ENCODE data around the gene CUBN.
A peak's percentile ranks its signal among the peaks of the same experiment; 100 is the strongest.

CUBN gene

GRCh38 chr10:16811292-16811691, 318.3 kb downstream of the CUBN start:
- no peak for DNase-seq

DNA sequence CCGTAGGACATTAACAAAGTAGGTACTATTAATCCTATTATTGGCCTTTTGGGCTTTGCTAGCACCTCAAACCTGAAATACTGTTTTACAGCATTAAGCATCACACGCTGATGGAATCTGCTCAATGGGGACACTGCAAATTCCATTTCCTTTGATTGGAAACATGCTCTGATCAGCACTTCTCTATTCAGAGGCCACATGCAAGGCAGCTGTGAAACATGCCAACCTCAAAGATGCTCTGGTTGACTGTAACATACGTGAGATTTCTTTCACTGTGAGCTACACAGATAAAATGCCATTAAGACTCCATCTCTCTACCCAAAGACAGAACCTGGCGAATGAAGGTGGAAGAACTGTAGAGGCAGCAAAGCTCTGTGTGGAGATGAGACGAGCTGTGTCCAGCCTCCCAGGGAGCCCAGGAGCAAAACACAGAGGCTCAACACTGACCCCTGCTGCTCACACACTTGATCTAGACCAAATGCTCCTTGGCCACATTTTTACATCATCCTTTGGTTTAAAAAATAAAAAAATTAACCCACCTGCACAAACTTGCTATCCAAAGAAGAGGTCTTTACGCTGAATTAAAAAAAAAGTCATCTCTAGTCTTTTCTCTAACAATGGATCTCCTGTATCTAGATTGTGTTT, 320.4 kb downstream of the CUBN start:
- no peak for DNase-seq

DNA sequence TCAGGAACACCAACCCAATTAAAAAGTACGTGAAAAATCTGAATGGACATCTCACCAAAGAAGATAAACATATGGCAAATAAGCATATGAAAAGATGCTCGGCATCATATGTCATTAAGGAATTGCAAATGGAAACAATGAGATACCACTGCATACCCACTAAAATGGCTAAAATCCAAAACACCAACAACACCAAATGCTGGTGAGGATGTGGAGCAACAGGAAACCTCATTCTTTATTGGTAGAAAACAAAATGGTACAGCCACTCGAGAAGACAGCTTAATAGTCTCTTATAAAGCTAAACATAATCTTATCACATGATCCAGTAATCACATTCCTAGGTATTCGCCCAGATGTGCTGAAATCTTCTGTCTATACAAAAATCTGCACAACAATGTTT, 325.5 kb downstream of the CUBN start:
- DNase-seq: no peak

- no peak for DNase-seq
These were observed 326.1 kb downstream of the CUBN start for GRCh38 chr10:16803464-16803863.

DNA sequence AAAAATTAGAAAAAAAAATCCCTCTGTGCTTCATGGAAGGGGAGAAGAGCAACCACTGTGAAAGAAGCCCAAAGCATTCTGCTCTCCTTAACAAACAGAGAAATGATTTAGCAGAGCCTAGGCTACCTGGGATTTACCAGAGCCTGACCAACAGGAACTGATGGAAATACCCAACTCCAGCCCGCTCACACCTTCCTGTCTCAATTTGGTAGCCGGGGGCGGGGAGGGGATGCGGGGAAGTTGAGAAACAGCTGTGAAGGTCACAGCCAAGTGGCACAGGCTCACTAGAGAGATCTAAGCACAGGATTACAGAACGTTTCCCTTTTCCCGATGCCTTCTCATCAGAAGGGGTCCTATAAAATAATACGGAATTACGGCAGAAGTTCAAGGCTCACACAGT, 330.0 kb downstream of the CUBN start:
- no peak for DNase-seq

- DNase-seq: no peak
These were observed 331.0 kb downstream of the CUBN start for GRCh38 chr10:16798571-16798970.

DNA sequence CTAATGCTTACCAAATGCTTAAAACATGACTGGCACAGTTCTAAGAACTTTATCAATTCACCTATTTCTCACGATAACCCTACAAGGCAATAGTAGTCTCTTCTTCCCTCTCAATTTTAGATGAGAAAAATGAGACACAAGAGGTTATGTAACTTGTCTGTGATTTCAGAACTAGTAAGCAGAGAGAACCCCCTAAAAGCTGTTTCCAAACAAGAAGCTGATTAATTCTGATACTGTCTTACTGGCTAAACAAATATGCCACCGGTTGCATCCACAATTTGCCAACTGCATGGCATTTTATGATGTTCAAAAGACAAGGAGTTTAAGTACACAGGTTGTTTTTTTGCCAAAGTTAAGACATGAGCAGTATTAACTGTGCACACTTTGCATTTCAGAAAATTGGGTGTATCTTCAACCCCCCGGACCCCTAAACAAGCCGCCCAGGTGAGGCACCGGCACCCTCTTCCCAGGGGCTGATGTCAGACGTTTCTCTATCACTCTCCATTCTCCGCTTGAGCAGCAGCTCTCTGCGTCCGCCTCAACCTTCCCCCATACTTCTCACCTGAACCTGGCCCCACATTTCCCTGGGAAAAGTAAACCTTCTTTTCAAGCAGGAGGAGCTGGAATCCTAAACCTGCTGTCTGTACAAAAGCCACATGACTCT, 334.1 kb downstream of the CUBN start:
- DNase-seq: no peak

DNA sequence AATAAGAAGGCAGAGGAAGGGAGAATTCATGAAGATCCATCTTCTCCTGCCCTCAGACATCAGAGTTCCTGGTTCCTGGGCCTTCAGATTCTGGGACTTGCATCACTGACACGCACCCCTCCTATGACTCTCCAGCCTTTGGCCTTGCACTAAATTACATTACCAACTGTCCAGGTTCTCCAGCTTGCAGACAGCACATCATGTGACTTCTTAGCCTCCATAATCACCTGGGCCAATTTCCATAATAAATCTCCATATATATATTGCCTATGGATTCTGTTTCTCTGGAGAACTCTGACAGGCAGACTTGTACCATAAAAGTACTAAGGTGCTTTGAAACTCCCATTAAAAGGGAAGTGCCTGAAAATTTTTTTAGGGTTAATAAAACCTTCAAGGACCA, 335.6 kb downstream of the CUBN start:
- DNase-seq: no peak

DNA sequence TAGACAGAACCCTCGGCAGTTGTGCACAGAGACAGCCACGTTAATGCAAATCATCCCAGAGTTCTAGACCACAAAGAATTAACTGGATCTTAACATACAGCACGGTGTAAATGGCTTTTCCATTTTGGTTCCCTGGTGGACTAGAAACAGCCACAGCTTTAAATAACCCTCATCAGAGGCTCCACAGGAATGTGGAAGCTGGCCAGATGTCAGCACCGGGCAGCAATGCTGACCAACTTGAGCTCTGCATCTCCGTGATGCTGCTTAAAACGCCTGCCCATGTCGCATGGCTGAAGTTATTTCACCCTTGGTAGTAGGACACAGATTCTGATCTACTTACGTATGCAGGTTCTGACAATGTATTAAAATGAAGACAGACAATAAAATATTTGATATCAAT, 336.9 kb downstream of the CUBN start:
- peak; percentile 56 for DNase-seq

GRCh38 chr10:16789765-16790164, 339.8 kb downstream of the CUBN start:
- DNase-seq: no peak

GRCh38 chr10:16789261-16789660, 340.4 kb downstream of the CUBN start:
- no peak for DNase-seq

DNA sequence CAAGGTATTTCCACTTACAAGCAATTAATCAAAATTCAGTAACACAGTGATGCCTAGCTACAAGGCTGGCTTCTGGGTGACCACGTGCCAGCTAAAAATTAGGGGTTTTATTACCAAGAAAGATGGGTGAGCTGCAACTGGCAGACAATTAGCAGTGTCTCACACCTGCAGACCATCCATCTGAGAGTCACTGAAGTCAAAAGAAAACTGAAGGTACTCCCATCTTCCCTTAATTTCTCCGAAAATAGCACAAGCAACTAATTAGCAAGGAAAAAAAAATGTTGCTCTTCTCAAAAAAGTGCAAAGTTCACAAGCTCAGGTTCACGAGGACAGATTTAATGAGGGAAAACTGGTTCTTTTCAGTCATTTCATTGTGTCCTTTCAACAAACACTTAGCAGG, 340.8 kb downstream of the CUBN start:
- DNase-seq: no peak

DNA sequence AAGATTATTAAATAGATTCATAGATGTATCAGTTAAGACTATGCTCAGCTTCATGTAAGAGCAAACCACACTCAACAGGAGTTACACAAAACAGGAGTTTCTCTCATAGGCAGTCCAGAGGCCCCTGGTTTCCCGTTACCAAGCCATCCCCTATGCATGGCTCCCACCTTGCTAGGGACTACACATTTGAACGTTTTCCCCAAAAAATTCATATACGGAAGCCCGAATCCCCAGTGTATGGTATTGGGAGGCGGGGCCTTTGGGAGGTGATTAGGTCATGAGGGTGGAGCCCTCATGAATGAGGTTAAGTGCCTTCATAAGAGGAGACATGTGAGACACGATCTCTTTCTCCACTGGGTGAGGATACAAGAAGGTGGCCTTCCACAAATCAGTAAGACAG, 341.5 kb downstream of the CUBN start:
- DNase-seq: no peak

GRCh38 chr10:16787361-16787791, 342.2 kb downstream of the CUBN start:
- no peak for DNase-seq

GRCh38 chr10:16780338-16780880, 349.2 kb downstream of the CUBN start:
- DNase-seq: no peak

DNA sequence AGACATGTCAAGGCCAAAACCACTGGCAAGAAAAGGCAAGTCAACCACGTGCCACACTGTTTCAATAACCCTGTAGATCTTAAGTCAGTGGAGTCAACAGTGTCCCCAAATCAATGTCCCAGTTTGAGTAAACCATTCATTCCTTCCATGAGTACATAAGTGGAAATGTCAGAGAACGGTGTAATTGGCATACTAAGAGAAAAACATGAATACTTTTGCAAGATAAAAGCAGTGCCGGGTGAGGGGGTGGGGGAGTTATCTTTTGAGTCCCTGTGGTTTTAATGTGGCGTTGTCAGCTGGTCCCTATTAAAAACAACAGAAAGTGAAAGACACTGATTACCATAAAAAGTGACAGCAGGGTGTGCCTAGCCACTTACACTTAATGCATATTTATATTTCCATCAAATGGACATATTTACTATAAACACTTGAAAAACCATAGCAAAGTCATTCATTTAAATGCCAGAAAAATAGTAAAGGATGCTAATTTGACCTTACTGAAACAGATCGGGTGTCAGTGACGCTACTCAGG, 350.2 kb downstream of the CUBN start:
- DNase-seq: no peak

- DNase-seq: no peak
These were observed 351.9 kb downstream of the CUBN start for GRCh38 chr10:16777473-16778370.

DNA sequence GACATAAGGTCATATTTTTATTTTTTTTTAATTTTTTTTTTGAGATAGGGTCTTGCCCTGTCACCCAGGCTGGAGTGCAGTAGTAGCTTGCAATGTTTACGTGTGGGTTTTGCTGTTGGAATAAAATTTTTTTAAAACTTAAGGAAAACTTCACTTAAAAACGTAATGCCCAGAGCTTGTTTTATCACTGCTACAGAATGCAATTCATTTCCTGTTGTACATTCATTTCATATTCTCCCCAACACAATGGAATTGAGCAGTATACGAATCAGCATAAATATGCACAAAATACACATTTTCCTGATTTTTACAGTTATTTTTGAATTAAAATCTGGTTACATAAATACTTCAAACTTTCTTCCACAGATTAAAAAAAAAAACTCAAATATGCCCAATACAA, 352.7 kb downstream of the CUBN start:
- DNase-seq: no peak
